Cardiac septum (tissue), 1 donor: ENCODE data around the gene ZNF285. TPM values are rescaled to one million over a fixed set of nuclear protein-coding genes. Genes with fewer than 3 reads are reported as not detected.
"Not testable (repeated sequence)": the region's sequence is repeated elsewhere in the genome, so short reads cannot be mapped to it uniquely, and the experiment has no call there.

ENCODE experiments used
- DNase-seq: peaks from one replicate; pipeline ENCODE4 v3.0.0-alpha.2; 2020; ENCODE audit warnings: low spot score
- intact Hi-C: fragments of 100-400 bp; cut with DNase I; formaldehyde crosslinking; loops from one replicate; pipeline ENCODE4 v1.14.0; 2022
- long read RNA-seq: library from polyadenylated mRNA; unstranded; transcript quantifications from one replicate; pipeline ENCODE4 v2.0.0, GENCODE V29; 2021
- total RNA-seq: library from RNA; stranded (reverse); fragmentation: NEBNext Ultra II Directional; extraction: Animal tissue kit (Norgen Biotek cat#: 25700); gene quantifications from one replicate; pipeline ENCODE4 v1.2.1, GENCODE V29; 2021
- donor health status: DM: no; HTN: no; CAD: no.

ZNF285 gene
- 3.0 TPM for total RNA-seq
- long read RNA-seq, full-length matches to known transcripts, result 3 of 4 reads
- long read RNA-seq, partial matches to known transcripts, result 0 of 4 reads
- long read RNA-seq, other reads (novel, unspliced or antisense), result 1 of 4 reads

DNA sequence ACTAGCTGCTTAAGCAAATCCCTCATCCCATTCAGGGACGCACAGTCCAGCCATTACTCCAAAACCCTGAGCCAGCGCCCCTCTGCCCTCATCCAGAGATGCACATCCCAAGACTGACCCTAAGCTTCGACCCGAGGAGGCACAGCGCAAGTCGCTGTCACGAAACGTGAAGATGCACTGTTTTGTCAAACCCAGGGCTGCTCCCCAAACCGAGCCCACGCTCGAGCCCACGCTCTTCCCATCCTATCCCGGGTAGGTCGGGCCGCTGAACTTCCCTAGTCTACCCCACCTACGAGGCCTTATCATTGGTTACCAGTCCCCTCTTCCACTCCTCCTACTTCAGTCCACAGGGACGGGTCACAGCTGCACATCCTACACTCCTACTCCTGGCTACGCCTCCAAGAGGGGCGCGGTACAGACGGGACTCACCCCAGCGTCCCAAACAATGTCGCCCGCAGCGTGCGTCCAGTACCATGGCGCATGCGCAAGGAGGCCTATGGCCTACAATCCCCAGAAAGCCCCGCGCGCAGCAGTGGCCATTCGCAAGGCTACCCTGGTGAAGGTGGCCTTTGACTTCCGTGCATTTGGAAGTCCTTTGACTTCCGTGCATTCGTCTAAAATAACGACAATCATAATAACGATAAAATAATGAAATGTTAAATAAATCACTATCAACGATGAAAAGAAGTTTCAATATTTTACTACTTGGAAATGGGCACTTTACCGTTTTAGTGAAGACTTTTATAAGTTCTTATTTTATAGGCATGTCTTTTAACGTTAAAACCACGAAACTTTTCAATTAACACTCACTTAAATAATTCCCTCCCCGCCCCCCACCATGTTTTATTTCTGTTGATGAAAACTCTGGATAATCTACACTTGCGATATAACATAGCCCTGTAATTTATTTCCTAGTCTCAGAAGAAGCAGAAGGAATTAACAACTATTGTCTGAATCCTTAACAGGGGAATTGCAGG is at the start of gene ZNF285:
Gene ZNF285, minus strand, starts transcription at position 470 of the 977 bp plus-strand sequence. CDS start 4,395 bp downstream, outside the sequence.
- DNase-seq, result peak; percentile 95
- intact Hi-C loops, result loop anchor here (1.0 to 5.0 kb wide), 5 partner anchors 44 to 194 kb away; partner anchors contain the start of genes ZNF112, ZNF180 and ZNF229

DNA sequence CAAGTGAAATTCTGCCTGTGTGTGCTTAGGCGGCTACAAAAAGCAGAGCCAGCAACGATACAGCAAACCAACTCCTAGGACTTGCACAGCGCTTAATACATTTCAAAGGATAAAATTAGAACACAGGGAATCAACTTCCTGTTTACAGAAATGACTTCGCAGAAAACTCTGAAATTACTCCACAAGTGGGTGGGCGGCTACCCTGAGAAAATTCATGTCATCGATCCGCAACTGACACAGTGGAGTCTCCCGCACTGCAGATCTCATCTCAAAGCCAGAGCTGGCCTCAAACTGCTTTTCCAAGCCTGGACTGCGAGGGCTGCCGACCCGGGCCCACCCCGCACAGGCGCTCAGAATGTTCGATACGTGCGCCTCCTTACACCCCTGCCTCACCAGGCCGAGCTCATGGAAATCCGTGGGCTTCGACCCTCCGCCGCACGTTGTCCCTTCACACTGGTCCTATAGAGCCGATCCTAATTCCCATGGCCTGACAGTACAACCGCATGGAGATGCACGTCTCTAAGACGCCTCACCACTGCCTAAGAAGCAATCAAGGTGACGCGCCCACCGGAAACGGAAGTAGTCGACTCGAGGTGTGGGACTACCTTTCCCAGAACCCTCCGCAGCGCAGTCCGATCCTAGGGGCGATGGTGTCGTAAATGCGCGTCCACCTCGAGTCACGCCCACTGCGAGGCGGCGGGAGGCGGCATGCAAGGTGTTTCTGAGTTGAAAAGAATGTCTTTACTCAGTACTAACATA is 46.7 kb upstream of the ZNF285 start, which contains the start of gene ZNF229:
Gene ZNF229, minus strand, starts transcription at position 557 of the 759 bp plus-strand sequence. CDS start 5,625 bp downstream, outside the sequence.
- intact Hi-C loops, result loop anchor here (2.0 to 5.0 kb wide), 2 partner anchors 47 to 141 kb away; partner anchors contain the start of genes ZNF235 and ZNF285
- peak; percentile 94 for DNase-seq

DNA sequence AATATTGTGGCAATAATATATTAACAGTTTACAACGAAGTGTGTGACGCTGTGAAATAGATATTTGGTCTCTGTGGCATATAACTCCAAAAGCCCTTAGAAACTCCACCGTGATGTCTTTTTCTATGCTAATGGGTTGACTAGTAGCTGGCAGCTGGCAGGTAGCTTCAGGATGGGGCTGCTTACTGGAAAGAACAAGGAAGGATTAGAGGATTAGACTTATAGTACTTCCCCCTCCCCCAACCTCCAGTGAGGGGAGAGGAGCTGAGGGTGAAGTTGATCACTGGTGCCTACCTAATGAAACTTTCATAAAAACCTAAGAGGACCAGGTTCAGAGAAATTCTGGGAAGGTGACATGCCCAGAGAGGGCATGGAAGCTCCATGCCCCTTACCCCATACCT is 37.0 kb upstream of the ZNF285 start:
- intact Hi-C loops, result no loop called here
- DNase-seq, result no peak

DNA sequence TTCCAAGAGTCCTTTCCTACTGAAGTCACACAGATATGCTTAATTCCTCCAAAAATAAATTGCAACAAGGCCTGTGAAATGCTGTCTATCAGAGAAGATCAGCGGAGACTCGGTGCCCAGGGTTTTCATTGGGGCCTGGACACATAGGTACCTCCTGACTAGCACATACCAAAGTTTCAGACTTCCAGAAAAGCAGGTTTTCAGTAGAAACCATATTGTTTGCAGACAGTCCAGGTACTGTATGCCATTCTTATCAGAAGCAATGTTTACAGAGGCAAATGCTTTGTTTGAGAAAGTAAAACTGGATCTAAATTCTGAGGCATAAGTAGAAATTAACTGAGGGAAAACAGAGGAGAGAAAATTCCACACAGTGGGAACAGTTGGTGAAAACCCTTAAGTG is 34.0 kb upstream of the ZNF285 start:
- DNase-seq, result no peak
- intact Hi-C loops, result no loop called here

DNA sequence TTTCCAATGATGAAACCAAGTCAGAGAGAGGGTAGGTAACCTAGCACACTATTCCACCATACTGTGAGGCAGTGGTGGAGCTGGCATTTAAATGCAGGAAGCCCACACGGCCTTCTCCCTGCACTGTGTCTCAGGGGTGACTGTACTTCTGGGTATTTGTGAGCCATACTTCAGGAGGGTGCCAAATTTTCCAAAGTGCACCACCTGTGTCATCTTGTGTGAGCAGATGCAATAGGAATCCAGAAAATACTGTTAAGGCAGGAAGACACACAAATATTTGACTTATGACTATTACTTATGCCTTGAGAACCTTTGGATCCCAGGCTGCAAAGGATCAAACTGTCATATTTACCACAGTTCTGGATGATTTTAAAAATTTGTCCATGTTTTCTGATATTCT is 29.5 kb upstream of the ZNF285 start:
- intact Hi-C loops, result no loop called here
- DNase-seq, result no peak

DNA sequence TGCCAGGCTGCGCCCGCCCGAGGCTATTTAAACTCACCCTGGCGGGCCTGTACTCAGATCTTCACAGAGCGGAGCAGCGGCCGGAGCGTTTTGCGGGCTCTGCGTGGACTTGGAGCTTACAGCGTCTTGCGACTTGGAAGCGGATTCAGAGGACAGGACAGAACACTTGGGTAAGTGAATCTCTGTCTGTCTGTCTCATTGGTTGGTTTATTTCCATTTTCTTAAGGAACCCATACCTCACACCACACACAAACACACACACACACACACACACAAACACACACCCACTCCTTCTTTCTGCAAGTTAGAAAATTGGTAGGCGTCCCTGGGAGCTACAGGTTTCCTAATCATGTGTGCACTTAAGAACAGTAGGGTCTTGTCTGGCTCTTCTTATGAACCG is 14.1 kb upstream of the ZNF285 start:
- DNase-seq, intact Hi-C loops: not testable (repeated sequence)

DNA sequence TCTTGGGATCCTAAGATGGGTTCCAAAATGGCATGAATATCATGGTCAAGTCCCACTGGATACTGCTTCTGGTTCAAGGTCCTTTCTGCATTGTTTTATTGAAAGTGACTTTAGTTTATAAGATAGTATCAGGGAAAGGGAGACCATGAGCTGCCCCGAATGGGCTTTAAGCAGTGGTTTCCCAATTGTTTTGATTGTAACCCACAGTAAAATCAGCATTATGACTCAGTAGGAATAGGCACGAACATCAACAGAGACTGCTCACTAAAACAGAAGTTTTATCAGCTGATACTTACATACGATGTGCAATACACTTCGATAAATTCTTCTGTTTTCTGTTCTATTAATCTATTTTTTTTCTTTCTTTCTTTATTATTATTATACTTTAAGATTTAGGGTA is 12.1 kb downstream of the ZNF285 start:
- intact Hi-C loops, DNase-seq: not testable (repeated sequence)

DNA sequence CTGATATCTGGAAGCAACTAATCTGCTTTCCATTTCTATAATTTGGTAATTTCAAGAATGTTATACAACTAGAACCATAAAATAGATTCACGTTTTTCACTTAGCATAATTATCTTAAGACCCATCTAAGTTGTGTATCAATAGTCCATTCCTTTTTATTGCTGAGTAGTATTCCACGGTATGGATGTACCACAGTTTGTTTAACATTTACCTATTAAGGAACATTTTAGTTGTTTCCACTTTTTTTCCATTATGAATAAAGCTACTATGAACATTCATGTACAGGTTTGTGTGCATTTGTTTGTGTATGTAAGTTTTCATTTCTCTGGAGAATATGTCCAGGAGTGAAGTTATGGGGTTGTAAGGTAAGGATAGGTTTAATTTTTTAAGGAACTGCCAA is 26.6 kb downstream of the ZNF285 start:
- DNase-seq, result no peak
- intact Hi-C loops, result no loop called here

DNA sequence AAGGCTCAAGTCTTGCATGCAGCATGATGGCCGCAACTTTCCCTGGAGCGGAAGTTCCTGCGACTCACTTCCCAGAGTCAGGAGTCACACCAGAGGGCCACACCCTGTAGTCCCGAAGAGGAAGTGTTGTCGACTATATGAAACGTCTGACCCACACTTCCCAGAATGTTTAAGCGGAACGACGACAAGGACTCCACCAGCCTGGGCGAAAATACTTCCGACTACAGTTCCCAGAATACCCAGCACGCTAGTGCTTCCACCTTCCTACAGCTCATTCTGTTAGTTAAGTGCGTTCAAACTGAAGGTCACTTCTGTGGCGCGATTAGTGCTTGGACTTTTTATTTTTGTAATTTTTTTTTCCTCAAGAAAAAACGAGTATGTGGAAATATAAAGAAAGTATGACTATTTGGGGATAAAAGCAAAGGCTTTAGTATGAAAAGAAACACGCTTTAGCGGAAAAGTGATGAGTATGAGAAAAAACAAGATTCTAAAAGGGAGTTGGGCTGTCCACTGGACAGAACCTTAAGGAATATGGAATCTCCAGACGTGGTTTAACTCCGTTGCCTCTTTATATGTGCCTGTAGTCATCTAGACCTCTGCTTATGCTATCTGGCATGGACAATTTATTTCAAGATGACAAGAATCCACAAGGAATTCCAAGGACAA is 29.5 kb downstream of the ZNF285 start:
- no peak for DNase-seq
- intact Hi-C loops, result no loop called here

DNA sequence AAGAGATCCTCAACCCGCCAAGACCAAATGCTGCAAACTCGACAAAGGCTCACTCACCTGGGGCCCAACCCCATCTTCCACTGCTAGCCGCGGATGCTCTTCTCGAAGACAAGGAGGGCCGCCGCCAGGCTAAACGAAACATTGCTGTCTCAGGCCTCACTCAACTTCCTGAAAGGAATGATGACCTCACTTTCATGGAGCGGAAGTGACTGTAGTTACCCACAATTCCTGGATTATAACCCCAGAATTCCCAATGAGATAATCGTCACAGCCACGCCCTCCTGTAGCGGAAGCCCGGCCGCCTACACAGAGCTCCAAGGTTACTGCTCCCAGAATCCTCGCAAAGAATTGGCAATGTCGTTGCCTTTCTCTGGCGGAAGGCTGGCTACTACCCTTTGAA is 34.4 kb downstream of the ZNF285 start:
- no peak for DNase-seq

DNA sequence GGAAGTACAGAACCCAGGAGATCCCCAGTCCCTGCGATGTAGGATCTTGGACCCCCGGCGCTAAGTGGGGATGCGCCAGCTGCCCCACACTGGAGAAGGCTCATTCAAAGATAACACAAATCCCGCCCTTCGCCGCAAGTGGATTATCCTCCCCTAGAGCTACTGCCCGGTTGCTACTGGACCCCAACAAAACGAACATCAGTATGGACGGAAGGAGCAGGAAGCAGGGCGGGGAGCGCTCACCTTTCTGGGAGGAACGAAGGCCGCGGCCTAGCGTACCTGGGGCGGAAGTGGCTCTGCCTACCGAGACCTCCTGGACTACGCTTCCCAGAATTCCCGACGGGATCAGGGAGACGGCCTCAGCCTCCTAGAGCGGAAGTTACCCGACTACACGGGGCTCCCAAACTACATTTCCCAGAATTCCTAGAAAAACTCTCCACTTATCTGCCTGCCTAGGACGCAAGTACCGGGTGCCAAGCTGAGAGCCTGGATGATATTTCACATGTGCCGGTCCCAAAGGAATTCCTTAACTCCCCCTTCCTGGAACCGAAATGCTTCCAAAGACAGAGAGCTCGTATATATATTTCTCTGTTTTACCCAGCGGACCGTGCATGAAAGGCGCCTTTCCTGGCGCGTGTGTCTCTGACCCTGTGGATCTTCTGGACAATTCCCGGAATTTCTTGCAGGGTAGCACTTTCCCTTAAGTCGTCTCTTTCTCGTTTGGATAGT is 44.9 kb downstream of the ZNF285 start, which contains the start of gene ZNF112:
Gene ZNF112, minus strand, starts transcription at position 298 of the 729 bp plus-strand sequence. CDS start 16,141 bp downstream, outside the sequence.
- DNase-seq, result peak; percentile 90
- intact Hi-C loops, result loop anchor here (2.0 to 5.0 kb wide), 3 partner anchors 46 to 150 kb away; partner anchors contain the start of genes ZNF235 and ZNF285

More for the DNA sequence above, 34.4 kb downstream of the ZNF285 start:
- intact Hi-C loops, result no loop called here

DNA sequence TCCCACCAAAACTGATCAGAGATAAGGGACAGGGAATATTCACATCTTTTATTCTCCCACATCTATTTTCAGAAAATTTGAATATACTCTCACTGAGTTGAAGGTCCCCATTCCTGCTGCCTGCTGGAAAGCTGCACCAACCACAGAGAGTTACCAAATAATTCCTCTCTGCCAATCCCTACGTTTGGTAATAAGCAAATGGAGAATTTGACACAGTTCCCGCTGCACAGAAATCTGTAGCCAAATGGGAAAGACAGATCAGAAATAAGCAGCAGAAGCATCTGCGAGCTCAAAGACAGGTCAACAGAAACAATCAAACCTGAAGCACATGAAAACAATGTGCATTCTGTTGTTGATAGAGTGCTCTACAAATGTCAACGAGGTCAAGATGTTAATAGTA is 54.9 kb downstream of the ZNF285 start:
- intact Hi-C loops, result no loop called here
- DNase-seq, result no peak

DNA sequence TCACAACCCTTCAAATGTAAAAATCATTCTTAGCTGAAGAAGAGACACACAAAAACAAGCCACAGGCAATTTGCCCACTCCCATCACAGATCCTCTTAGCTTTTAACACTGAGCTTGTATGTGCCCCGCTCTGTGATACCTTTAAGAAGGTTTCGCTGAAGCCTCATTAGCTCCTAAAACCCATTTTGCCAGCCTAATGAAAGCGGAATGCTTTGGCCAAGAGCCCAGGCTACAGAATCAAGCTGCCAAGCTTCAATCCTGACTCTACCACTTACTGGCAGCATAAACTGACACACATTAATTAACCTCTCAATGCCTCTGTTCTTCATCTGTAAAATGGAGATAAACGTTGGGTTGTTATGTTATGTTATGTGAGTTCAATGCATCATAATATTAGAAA is 55.4 kb downstream of the ZNF285 start:
- intact Hi-C loops, result no loop called here
- DNase-seq, result no peak

DNA sequence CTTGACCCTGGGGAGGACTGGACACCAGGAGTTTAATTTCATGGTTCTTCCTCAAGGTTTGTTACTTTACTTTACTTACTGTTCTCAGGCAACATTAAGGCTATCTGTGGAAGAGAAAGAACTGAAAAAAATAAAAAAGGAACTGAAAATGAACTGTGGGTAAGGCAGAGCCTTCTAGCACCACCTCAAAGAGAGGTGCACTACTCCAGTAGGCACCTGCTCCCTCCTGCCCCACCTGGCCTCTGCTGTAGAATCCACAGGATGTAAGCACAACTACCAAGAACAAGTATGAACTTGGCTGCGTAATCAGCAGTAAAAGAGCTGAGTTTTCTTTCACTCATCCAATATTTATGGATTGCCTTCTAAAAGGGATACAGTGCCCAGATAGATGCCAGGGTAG is 57.2 kb downstream of the ZNF285 start:
- no peak for DNase-seq
- intact Hi-C loops, result no loop called here

DNA sequence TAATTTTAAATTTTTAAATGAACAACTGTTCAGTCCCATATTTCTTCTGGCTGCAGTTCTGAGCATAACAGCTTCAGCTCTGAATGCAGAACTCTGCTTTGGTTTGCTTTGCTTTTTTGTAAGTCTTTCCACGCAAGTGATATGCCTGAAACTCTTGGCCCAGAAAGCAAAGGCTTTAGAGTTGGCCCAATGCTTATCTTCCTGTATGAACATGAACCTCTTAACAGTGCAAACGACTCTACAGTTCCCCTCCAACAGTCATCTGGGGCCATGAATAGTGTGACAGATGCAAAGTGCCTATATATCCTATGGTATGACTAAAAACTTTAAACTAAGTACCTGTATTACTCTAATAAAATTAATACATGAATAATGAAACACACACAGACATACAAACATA is 59.6 kb downstream of the ZNF285 start:
- intact Hi-C loops, result no loop called here
- DNase-seq, result no peak

DNA sequence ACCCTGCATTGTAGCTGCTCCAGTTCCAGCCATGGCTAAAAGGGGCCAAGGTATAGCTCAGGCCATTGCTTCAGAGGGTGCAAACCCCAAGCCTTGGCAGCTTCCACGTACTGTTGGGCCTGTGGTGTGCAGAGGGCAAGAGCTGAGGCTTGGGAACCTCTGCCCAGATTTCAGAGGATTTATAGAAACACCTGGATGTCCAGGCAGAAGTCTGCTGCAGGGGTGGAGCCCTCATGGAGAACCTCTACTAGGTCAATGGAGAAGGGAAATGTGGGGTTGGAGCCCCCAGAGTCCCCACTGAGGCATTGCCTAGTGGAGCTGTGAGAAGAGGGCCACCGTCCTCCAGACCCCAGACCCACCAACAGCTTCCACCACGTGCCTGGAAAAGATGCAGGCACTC is 66.8 kb downstream of the ZNF285 start:
- DNase-seq, intact Hi-C loops: not testable (repeated sequence)
